NCI-H345 (cell line): Measurements from ENCODE around the gene ENTPD6.
A peak's percentile ranks its signal among the peaks of the same experiment; 100 is the strongest.

ENCODE experiments used
- DNase-seq: peaks from one replicate; lab custom pipeline; 2025; lab: John Stamatoyannopoulos, UW

The ENTPD6 gene

GRCh38 chr20:25188218-25188617 is 7.3 kb upstream of the ENTPD6 start:
- no peak for DNase-seq

- DNase-seq: no peak
Observed at GRCh38 chr20:25191051-25191450, 4.5 kb upstream of the ENTPD6 start.

- DNase-seq: no peak
Observed at GRCh38 chr20:25191689-25192088, 3.8 kb upstream of the ENTPD6 start.

GRCh38 chr20:25193843-25194242 is 1.7 kb upstream of the ENTPD6 start:
- no peak for DNase-seq

- no peak for DNase-seq
Observed at GRCh38 chr20:25194333-25194972, 1.1 kb upstream of the ENTPD6 start.

- peak; percentile 72 for DNase-seq
Observed at GRCh38 chr20:25195962-25196785, 662 bp downstream of the ENTPD6 start.

- DNase-seq: peak; percentile 72
Observed at GRCh38 chr20:25196786-25197120, 1.2 kb downstream of the ENTPD6 start.

- DNase-seq: peak; percentile 33
Observed at GRCh38 chr20:25197183-25197869, 1.8 kb downstream of the ENTPD6 start.

GRCh38 chr20:25197870-25198190 is 2.3 kb downstream of the ENTPD6 start:
- no peak for DNase-seq

GRCh38 chr20:25198663-25199383 is 3.3 kb downstream of the ENTPD6 start:
- DNase-seq: no peak

- no peak for DNase-seq
Observed at GRCh38 chr20:25199473-25200260, 4.2 kb downstream of the ENTPD6 start.

- DNase-seq: no peak
Observed at GRCh38 chr20:25203089-25203488, 7.6 kb downstream of the ENTPD6 start.

GRCh38 chr20:25203871-25204320 is 8.4 kb downstream of the ENTPD6 start:
- DNase-seq: no peak

- no peak for DNase-seq
Observed at GRCh38 chr20:25204550-25205276, 9.2 kb downstream of the ENTPD6 start.

GRCh38 chr20:25205277-25206062 is 10.0 kb downstream of the ENTPD6 start:
- DNase-seq: no peak

- DNase-seq: no peak
Observed at GRCh38 chr20:25206063-25206403, 10.5 kb downstream of the ENTPD6 start.

GRCh38 chr20:25206548-25206947 is 11.0 kb downstream of the ENTPD6 start:
- DNase-seq: no peak

GRCh38 chr20:25207149-25207959 is 11.8 kb downstream of the ENTPD6 start:
- DNase-seq: no peak

- no peak for DNase-seq
Observed at GRCh38 chr20:25207960-25208534, 12.5 kb downstream of the ENTPD6 start.
